ENCODE measurements around the gene FOXC2. TPM values are rescaled to one million over a fixed set of nuclear protein-coding genes. Genes with fewer than 3 reads are reported as not detected.

Gene FOXC2
- polyA plus RNA-seq, 1 of the 3 experiments (the other 2 are of a cell fraction): 1.3 TPM

GRCh38 chr16:86517652-86518258 lies 48.9 kb upstream of the FOXC2 start (continued):
- TF ChIP-seq PBX3 (IDR thresholded peaks at IDR 0.05): no peak

- H3F3A ChIP-seq (replicated peaks; ENCODE audit: insufficient read depth): no peaks in the 10 kb centered on the region
- no peaks in the 10 kb centered on the region for H3K36me3 ChIP-seq (replicated peaks in 1 of 2; ENCODE audit: control insufficient read depth in 1 of 2, insufficient read depth in 2 of 2, low read length in 1 of 2)
- H2AFZ ChIP-seq (ENCODE audit: low read depth): no peak overlapping the region
- ChIA-PET CTCF (interaction anchor here (0.7 to 10.0 kb wide), 26 partner anchors 7 to 716 kb away, joined by 3 to 178 read pairs (median 4); partner anchors contain the start of gene FOXF1), POLR2A (no interaction called here)
- 31% methylated on average over 14 of the region's 16 CpGs for WGBS (ENCODE audit: low lambda C conversion rate)
- no peak overlapping the region for H3K27ac ChIP-seq (ENCODE audit: low read depth in 2 of 2, low read length in 1 of 2)
- H3K4me2 ChIP-seq: no peak overlapping the region
- H4K20me1 ChIP-seq (ENCODE audit: insufficient read depth): 0 out of 2 replicates have a peak, but pooled peaks cover 3% of the 10 kb centered on the region
- no peaks in the 10 kb centered on the region for H3K4me1 ChIP-seq (ENCODE audit: control insufficient read depth in 1 of 2, insufficient read depth in 2 of 2, low read depth in 1 of 2, low read length in 1 of 2)
- no peaks in the 10 kb centered on the region for H3K79me2 ChIP-seq (ENCODE audit: insufficient read depth)
- H3K9ac ChIP-seq: no peak overlapping the region
- no peak overlapping the region for H3K4me3 ChIP-seq (ENCODE audit: low read depth in 2 of 2, low read length in 1 of 2)
- no peaks in the 10 kb centered on the region for H3K9me3 ChIP-seq
- no peak for DNase-seq
- TF ChIP-seq EZH2phosphoT487 (IDR thresholded peaks at IDR 0.05; ENCODE audit: borderline replicate concordance, low read depth) (no peak), TAF1 (IDR thresholded peaks at IDR 0.05; ENCODE audit: borderline replicate concordance, low read depth, low read length) (no peak), JUND (IDR thresholded peaks at IDR 0.05) (no peak), GABPA (IDR thresholded peaks at IDR 0.05; ENCODE audit: low read depth) (no peak), IRF3 (IDR thresholded peaks at IDR 0.05; ENCODE audit: low read depth, low read length) (no peak), POLR2AphosphoS5 (IDR thresholded peaks at IDR 0.05; ENCODE audit: low read depth, low read length) (no peak), TEAD4 (IDR thresholded peaks at IDR 0.05; ENCODE audit: borderline replicate concordance, insufficient read depth) (no peak), NFIC (IDR thresholded peaks at IDR 0.05; ENCODE audit: borderline replicate concordance) (no peak)
- peaks cover 82% of the 10 kb centered on the region for H3K27me3 ChIP-seq (ENCODE audit: insufficient read depth)
- H3K9me2 ChIP-seq: no peaks in the 10 kb centered on the region
Observed at GRCh38 chr16:86519007-86519648, 47.5 kb upstream of the FOXC2 start.

- no peaks in the 10 kb centered on the region for H3K4me1 ChIP-seq (ENCODE audit: control insufficient read depth in 1 of 2, insufficient read depth in 2 of 2, low read depth in 1 of 2, low read length in 1 of 2)
- no peak overlapping the region for H3K9ac ChIP-seq
- no peak overlapping the region for H3K27ac ChIP-seq (ENCODE audit: low read depth in 2 of 2, low read length in 1 of 2)
- H3K79me2 ChIP-seq (ENCODE audit: insufficient read depth): no peaks in the 10 kb centered on the region
- H3K9me2 ChIP-seq: no peaks in the 10 kb centered on the region
- peak overlapping the region in 1 of 2 experiments; percentile 38; a peak in 2 of 4 replicates for H3K4me3 ChIP-seq (ENCODE audit: low read depth in 2 of 2, low read length in 1 of 2)
- POLR2A ChIA-PET: no interaction called here
- no peaks in the 10 kb centered on the region for H3F3A ChIP-seq (replicated peaks; ENCODE audit: insufficient read depth)
- no peaks in the 10 kb centered on the region for H3K36me3 ChIP-seq (replicated peaks in 1 of 2; ENCODE audit: control insufficient read depth in 1 of 2, insufficient read depth in 2 of 2, low read length in 1 of 2)
- DNase-seq: peak; percentile 82
- no peak for TF ChIP-seq MAX (IDR thresholded peaks at IDR 0.05; ENCODE audit: low read depth)
- TF ChIP-seq CTCF (IDR thresholded peaks at IDR 0.05): peak; percentile 89
- TF ChIP-seq SMC3 (IDR thresholded peaks at IDR 0.05; ENCODE audit: low read depth, low read length): peak; percentile 75
- TF ChIP-seq RAD21 (IDR thresholded peaks at IDR 0.05; ENCODE audit: low read length): peak; percentile 71
- H2AFZ ChIP-seq (ENCODE audit: low read depth): no peak overlapping the region
- 0 out of 2 replicates have a peak, but pooled peaks cover 3% of the 10 kb centered on the region for H4K20me1 ChIP-seq (ENCODE audit: insufficient read depth)
- H3K9me3 ChIP-seq: no peaks in the 10 kb centered on the region
- peaks cover 82% of the 10 kb centered on the region for H3K27me3 ChIP-seq (ENCODE audit: insufficient read depth)
- CTCF ChIA-PET: interaction anchor here (0.6 to 10.0 kb wide), 29 partner anchors 8 to 715 kb away, joined by 3 to 178 read pairs (median 3); partner anchors contain the start of gene FOXF1
- H3K4me2 ChIP-seq: peak overlapping the region; percentile 59
- WGBS (ENCODE audit: low lambda C conversion rate): 4% methylated on average over 14 of the region's 31 CpGs
Observed at GRCh38 chr16:86519649-86520316, 46.8 kb upstream of the FOXC2 start.

Data from SK-N-SH (cell line).